HEK293 (cell line): Measurements from ENCODE around the gene SOX13.

Experiments
- CTCF ChIA-PET: fragments of 350-600 bp; formaldehyde crosslinking; extraction: SDS; loops from one replicate; lab custom pipeline; 2021; ENCODE audit warnings: antibody characterized with exemption; lab: Yijun Ruan, JAX
- POLR2A ChIA-PET: fragments of 300-600 bp; formaldehyde crosslinking; extraction: SDS; loops from one replicate; lab custom pipeline; 2020; ENCODE audit warnings: antibody characterized with exemption, inconsistent platforms; lab: Yijun Ruan, JAX
- H3K27ac ChIP-seq: fragments of 200-500 bp; sonication (Bioruptor generic); 2 replicates; pipeline ENCODE4 v1.5.1; 2014; ENCODE audit warnings: low read depth, low read length, control low read depth, inconsistent platforms; ENCODE audit errors: extremely low read depth
- H3K36me3 ChIP-seq, 2 experiments: fragments of 200-500 bp in 1 of 2; sonication (Bioruptor generic) in 1 of 2; 1 replicate in 1 of 2; 2 replicates in 1 of 2; pipeline ENCODE4 v1.5.1; 2014 to 2017; ENCODE audit warnings: inconsistent platforms in 2 of 2, low read length in 2 of 2; ENCODE audit not compliant: control insufficient read depth in 2 of 2, insufficient read depth in 1 of 2
- H3K4me1 ChIP-seq: fragments of 200-500 bp; sonication (Bioruptor generic); 2 replicates; pipeline ENCODE4 v1.5.1; 2014; ENCODE audit warnings: mild to moderate bottlenecking, low read length, inconsistent platforms; ENCODE audit not compliant: control insufficient read depth, insufficient read depth
- H3K4me3 ChIP-seq: 2 replicates; pipeline ENCODE4 v1.5.1; 2011; ENCODE audit warnings: low read depth, mild to moderate bottlenecking, control low read depth, low read length, moderate library complexity
- H3K9me3 ChIP-seq: fragments of 200-500 bp; sonication (Bioruptor generic); 2 replicates; pipeline ENCODE4 v1.5.1; 2014; ENCODE audit warnings: low read depth, low read length, inconsistent platforms; ENCODE audit not compliant: control insufficient read depth, insufficient read depth
- GFI1B ChIP-seq: fragments of 450-650 bp; formaldehyde crosslinking; IDR thresholded peaks from 2 replicates; pipeline ENCODE4 v1.5.1; 2016; ENCODE audit warnings: missing biosample characterization, missing genetic modification characterization
- GLIS2 ChIP-seq: fragments of 450-650 bp; formaldehyde crosslinking; IDR thresholded peaks from 2 replicates; pipeline ENCODE4 v1.5.1; 2016; ENCODE audit warnings: missing biosample characterization, missing genetic modification characterization
- MEIS1 ChIP-seq: sonication (generic); formaldehyde crosslinking; IDR thresholded peaks from 2 replicates; pipeline ENCODE4 v1.8.1; 2022; ENCODE audit warnings: missing genetic modification reagents, mild to moderate bottlenecking, borderline replicate concordance
- PRDM1 ChIP-seq: fragments of 450-650 bp; formaldehyde crosslinking; IDR thresholded peaks from 2 replicates; pipeline ENCODE4; 2016; ENCODE audit warnings: missing biosample characterization, missing genetic modification characterization
- REST ChIP-seq: fragments of 450-650 bp; formaldehyde crosslinking; IDR thresholded peaks from 2 replicates; pipeline ENCODE4 v1.5.1; 2016; ENCODE audit warnings: missing biosample characterization, missing genetic modification characterization
- TCF7L2 ChIP-seq: IDR thresholded peaks from 2 replicates; pipeline ENCODE4 v1.6.1; 2011; ENCODE audit warnings: low read depth, mild to moderate bottlenecking, inconsistent platforms, low read length, moderate library complexity, borderline replicate concordance
- TSHZ1 ChIP-seq: fragments of 450-650 bp; formaldehyde crosslinking; IDR thresholded peaks from 2 replicates; pipeline ENCODE4 v1.5.1; 2016; ENCODE audit warnings: missing biosample characterization, missing genetic modification characterization, borderline replicate concordance
- ZBTB8A ChIP-seq: fragments of 450-650 bp; formaldehyde crosslinking; IDR thresholded peaks from 2 replicates; pipeline ENCODE4 v1.5.1; 2016; ENCODE audit warnings: missing biosample characterization, missing genetic modification characterization
- ZNF133 ChIP-seq: fragments of 450-650 bp; formaldehyde crosslinking; IDR thresholded peaks from 2 replicates; pipeline ENCODE4 v1.5.1; 2016; ENCODE audit warnings: missing biosample characterization, missing genetic modification characterization
- ZNF239 ChIP-seq: fragments of 450-650 bp; formaldehyde crosslinking; IDR thresholded peaks from 2 replicates; pipeline ENCODE4 v1.5.1; 2016; ENCODE audit warnings: missing biosample characterization, missing genetic modification characterization
- ZNF266 ChIP-seq: fragments of 450-650 bp; formaldehyde crosslinking; IDR thresholded peaks from 2 replicates; pipeline ENCODE4 v1.5.1; 2016; ENCODE audit warnings: missing biosample characterization, missing genetic modification characterization, low read depth
- ZNF292 ChIP-seq: fragments of 450-650 bp; formaldehyde crosslinking; IDR thresholded peaks from 2 replicates; pipeline ENCODE4 v1.5.1; 2016; ENCODE audit warnings: low read depth, missing biosample characterization, missing genetic modification characterization, borderline replicate concordance
- ZNF341 ChIP-seq: fragments of 450-650 bp; formaldehyde crosslinking; IDR thresholded peaks from 2 replicates; pipeline ENCODE4; 2016; ENCODE audit warnings: low read depth, missing biosample characterization, missing genetic modification characterization
- ZNF350 ChIP-seq: fragments of 450-650 bp; formaldehyde crosslinking; IDR thresholded peaks from 2 replicates; pipeline ENCODE4 v1.5.0; 2017; ENCODE audit warnings: missing biosample characterization, mild to moderate bottlenecking, missing genetic modification characterization
- ZNF510 ChIP-seq: fragments of 450-650 bp; formaldehyde crosslinking; IDR thresholded peaks from 2 replicates; pipeline ENCODE4 v1.5.1; 2018; ENCODE audit warnings: mild to moderate bottlenecking, missing genetic modification characterization, missing biosample characterization; ENCODE audit not compliant: insufficient replicate concordance
- ZNF549 ChIP-seq: fragments of 450-650 bp; IDR thresholded peaks from 2 replicates; pipeline ENCODE4 v1.5.1; 2018; ENCODE audit warnings: missing biosample characterization, missing genetic modification characterization, mild to moderate bottlenecking, inconsistent platforms, moderate library complexity
- ZNF555 ChIP-seq: fragments of 450-650 bp; formaldehyde crosslinking; conservative IDR thresholded peaks from 2 replicates; pipeline ENCODE4 v1.5.1; 2017; ENCODE audit warnings: missing biosample characterization, mild to moderate bottlenecking, missing genetic modification characterization, inconsistent platforms
- ZNF768 ChIP-seq: fragments of 450-650 bp; formaldehyde crosslinking; IDR thresholded peaks from 2 replicates; pipeline ENCODE4 v1.5.1; 2018; ENCODE audit warnings: missing biosample characterization, mild to moderate bottlenecking, missing genetic modification characterization
- ZSCAN4 ChIP-seq: fragments of 450-650 bp; formaldehyde crosslinking; IDR thresholded peaks from 2 replicates; pipeline ENCODE4 v1.5.1; 2017; ENCODE audit warnings: missing biosample characterization, missing genetic modification characterization

The SOX13 gene

GRCh38 chr1:204105131-204105515 lies 32.2 kb downstream of the SOX13 start:
- peaks cover 6% of the 10 kb centered on the region for H3K4me1 ChIP-seq
- no peak overlapping the region for H3K4me3 ChIP-seq
- no peak overlapping the region for H3K27ac ChIP-seq
- POLR2A ChIA-PET, result no interaction called here
- H3K36me3 ChIP-seq, result no peaks in the 10 kb centered on the region
- no peak for TF ChIP-seq MEIS1 (CRISPR knock-in tag)
- no peaks in the 10 kb centered on the region for H3K9me3 ChIP-seq
- CTCF ChIA-PET, result no interaction called here

GRCh38 chr1:204106825-204107224 lies 33.9 kb downstream of the SOX13 start:
- Histone ChIP-seq H3K36me3 (no peaks in the 10 kb centered on the region), H3K9me3 (no peaks in the 10 kb centered on the region), H3K27ac (no peak overlapping the region), H3K4me1 (peaks cover 6% of the 10 kb centered on the region)
- ChIA-PET CTCF (interaction anchor here (0.6 to 1.6 kb wide), 3 partner anchors 14 to 23 kb away, joined by 3 to 6 read pairs (median 5); no protein-coding TSS in a partner anchor), POLR2A (no interaction called here)
- TF ChIP-seq ZNF510 (tag by site-specific recombination), result no peak
- peak; percentile 89 for TF ChIP-seq ZNF768 (tag by site-specific recombination)
- TF ChIP-seq ZSCAN4, result no peak
- no peak for TF ChIP-seq ZBTB8A
- TF ChIP-seq ZNF350 (tag by site-specific recombination), result no peak
- TF ChIP-seq GFI1B, result no peak
- TF ChIP-seq, all 188 proteins: peak for 1
- no peak overlapping the region for H3K4me3 ChIP-seq

GRCh38 chr1:204107892-204108291 lies 35.0 kb downstream of the SOX13 start:
- CTCF ChIA-PET, result interaction anchor here (0.7 kb wide), 2 partner anchors 21 to 237 kb away, joined by 3 read pairs; no protein-coding TSS in a partner anchor
- H3K36me3 ChIP-seq, result no peaks in the 10 kb centered on the region
- TF ChIP-seq ZNF133 (tag by site-specific recombination), result peak; percentile 78
- TF ChIP-seq TCF7L2, result no peak
- no peak for TF ChIP-seq GLIS2 (tag by site-specific recombination)
- TF ChIP-seq REST (tag by site-specific recombination), result peak; percentile 78
- H3K9me3 ChIP-seq, result no peaks in the 10 kb centered on the region
- peaks cover 6% of the 10 kb centered on the region for H3K4me1 ChIP-seq
- H3K4me3 ChIP-seq, result no peak overlapping the region
- POLR2A ChIA-PET, result interaction anchor here (1.4 kb wide), 1 partner anchor 33 kb away, joined by 3 read pairs; no protein-coding TSS in a partner anchor
- H3K27ac ChIP-seq, result no peak overlapping the region

GRCh38 chr1:204108312-204109141 lies 35.6 kb downstream of the SOX13 start:
- no peak overlapping the region for H3K4me3 ChIP-seq
- ChIA-PET POLR2A (interaction anchor here (1.4 kb wide), 1 partner anchor 34 kb away, joined by 3 read pairs; no protein-coding TSS in a partner anchor), CTCF (interaction anchor here (0.6 to 0.7 kb wide), 2 partner anchors 20 to 447 kb away, joined by 3 read pairs; no protein-coding TSS in a partner anchor)
- H3K36me3 ChIP-seq, result no peaks in the 10 kb centered on the region
- no peak overlapping the region for H3K27ac ChIP-seq
- no peaks in the 10 kb centered on the region for H3K9me3 ChIP-seq
- H3K4me1 ChIP-seq, result peaks cover 6% of the 10 kb centered on the region
- TF ChIP-seq ZNF266 (tag by site-specific recombination), result no peak
- no peak for TF ChIP-seq ZNF555 (tag by site-specific recombination)
- no peak for TF ChIP-seq ZNF292 (tag by site-specific recombination)
- TF ChIP-seq TSHZ1, result no peak
- TF ChIP-seq PRDM1 (tag by site-specific recombination), result no peak
- no peak for TF ChIP-seq ZNF239 (tag by site-specific recombination)
- no peak for TF ChIP-seq ZNF549 (tag by site-specific recombination)
- TF ChIP-seq ZNF341, result no peak
